MM.1S (cell line): ENCODE results near the gene AGBL1.

Experiments used
- DNase-seq: peaks from one replicate; pipeline ENCODE4 v3.0.0-alpha.2; 2015
- H2AFZ ChIP-seq: fragments of 300-600 bp; sonication (generic); 2 replicates; pipeline ENCODE4 v1.6.0; 2016; ENCODE audit warnings: antibody characterized with exemption, low read length
- H3F3A ChIP-seq: fragments of 300-600 bp; sonication (generic); 2 replicates; pipeline ENCODE4 v1.6.1; 2016; ENCODE audit warnings: mild to moderate bottlenecking, antibody characterized with exemption, low read length, moderate library complexity, mixed read lengths; ENCODE audit not compliant: insufficient read depth
- H3K27ac ChIP-seq: fragments of 300-600 bp; sonication (generic); 2 replicates; pipeline ENCODE4 v1.5.1; 2016; ENCODE audit warnings: mild to moderate bottlenecking, low read length
- H3K27me3 ChIP-seq: fragments of 300-600 bp; sonication (generic); replicated peaks from 2 replicates; pipeline ENCODE4 v1.6.0; 2016; ENCODE audit warnings: low read length; ENCODE audit not compliant: insufficient read depth
- H3K36me3 ChIP-seq: fragments of 300-600 bp; sonication (generic); replicated peaks from 2 replicates; pipeline ENCODE4 v1.6.1; 2016; ENCODE audit warnings: mild to moderate bottlenecking, low read length, mixed read lengths; ENCODE audit not compliant: insufficient read depth
- H3K4me1 ChIP-seq: fragments of 300-600 bp; sonication (generic); 2 replicates; pipeline ENCODE4 v1.6.1; 2016; ENCODE audit warnings: low read length, mixed read lengths
- H3K4me2 ChIP-seq: fragments of 300-600 bp; sonication (generic); 2 replicates; pipeline ENCODE4 v1.6.0; 2016; ENCODE audit warnings: low read depth, low read length
- H3K4me3 ChIP-seq: fragments of 300-600 bp; sonication (generic); 2 replicates; pipeline ENCODE4 v1.5.1; 2016; ENCODE audit warnings: low read length, mixed read lengths
- H3K79me2 ChIP-seq: fragments of 300-600 bp; sonication (generic); 2 replicates; pipeline ENCODE4 v1.6.1; 2016; ENCODE audit warnings: mixed run types, low read length, mixed read lengths
- H3K9ac ChIP-seq: fragments of 300-600 bp; sonication (generic); 2 replicates; pipeline ENCODE4 v1.6.1; 2016; ENCODE audit warnings: low read length, mixed read lengths
- H3K9me2 ChIP-seq: fragments of 300-600 bp; sonication (generic); replicated peaks from 2 replicates; pipeline ENCODE4 v1.6.1; 2016; ENCODE audit warnings: mild to moderate bottlenecking, low read length, mixed read lengths; ENCODE audit not compliant: insufficient read depth
- H3K9me3 ChIP-seq: fragments of 300-600 bp; sonication (generic); replicated peaks from 2 replicates; pipeline ENCODE4 v1.6.1; 2016; ENCODE audit warnings: mild to moderate bottlenecking, low read length, mixed read lengths; ENCODE audit not compliant: insufficient read depth
- H4K20me1 ChIP-seq: fragments of 300-600 bp; sonication (generic); 2 replicates; pipeline ENCODE4 v1.6.1; 2016; ENCODE audit warnings: mild to moderate bottlenecking, low read length, moderate library complexity, mixed read lengths; ENCODE audit not compliant: insufficient read depth
- EZH2 ChIP-seq: fragments of 300-600 bp; sonication (generic); optimal IDR thresholded peaks from 2 replicates; pipeline ENCODE3; 2017; ENCODE audit warnings: low read depth, mild to moderate bottlenecking, antibody characterized with exemption, low read length, mixed read lengths
- EZH2phosphoT487 ChIP-seq: fragments of 300-600 bp; sonication (generic); IDR thresholded peaks from 2 replicates; pipeline ENCODE4 v1.6.1; 2018; ENCODE audit warnings: antibody characterized with exemption, low read length
- TF ChIP-seq, protein P1 (sequence below): fragments of 300-600 bp; sonication (generic); IDR thresholded peaks from 2 replicates; pipeline ENCODE4 v1.5.1; 2016; ENCODE audit warnings: antibody characterized with exemption, low read length, mixed read lengths

The AGBL1 gene

DNA sequence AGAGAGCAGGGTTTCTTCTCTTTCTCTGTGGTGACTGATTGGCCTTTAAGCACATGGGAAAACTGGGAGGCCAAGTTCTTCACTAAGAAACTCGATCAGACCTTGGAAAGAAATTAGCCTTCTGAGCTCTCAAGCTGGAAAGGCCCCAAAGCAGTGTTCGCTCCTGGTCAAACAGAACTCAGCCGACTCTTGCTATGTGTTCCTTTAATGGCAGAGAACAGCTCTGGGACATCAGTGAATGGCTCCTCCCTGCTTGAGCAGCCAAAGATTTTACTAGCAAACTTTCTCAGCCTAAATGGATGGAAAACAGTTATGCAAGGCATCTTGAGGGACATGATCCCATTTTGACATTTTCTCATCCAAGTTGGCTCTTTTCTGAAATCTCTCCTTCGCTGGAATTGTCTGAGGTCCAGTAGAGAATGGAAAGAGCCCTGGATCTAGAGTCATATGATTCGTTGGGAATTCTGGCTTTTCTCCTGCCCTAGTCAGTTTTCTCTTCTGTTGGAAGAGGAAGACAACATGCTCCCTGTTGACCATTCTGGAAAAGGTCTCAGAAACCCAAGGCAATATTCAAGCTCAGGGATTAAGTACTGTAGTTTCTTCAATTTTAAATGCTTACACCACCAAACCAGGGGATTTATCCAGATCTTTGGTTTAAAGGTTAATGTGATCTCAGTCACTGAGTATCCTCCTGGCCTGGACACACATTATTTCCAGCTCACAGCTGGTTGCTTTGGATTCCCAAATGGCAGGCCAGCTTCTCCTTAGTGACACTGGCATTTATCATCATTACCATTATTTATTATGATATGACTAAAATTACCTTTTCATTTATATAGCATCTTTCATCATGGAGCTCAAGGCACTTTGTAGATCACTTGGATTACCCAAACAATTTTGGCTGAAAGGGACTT, 319.6 kb downstream of the AGBL1 start:
- Histone ChIP-seq H3K4me2 (no peak overlapping the region), H3K9me2 (no peaks in the 10 kb centered on the region), H3K36me3 (no peaks in the 10 kb centered on the region), H3K9ac (no peak overlapping the region), H3K27ac (no peak overlapping the region), H4K20me1 (no peaks in the 10 kb centered on the region), H3K9me3 (no peaks in the 10 kb centered on the region), H3F3A (no peaks in the 10 kb centered on the region), H3K4me1 (no peaks in the 10 kb centered on the region), H3K79me2 (no peaks in the 10 kb centered on the region), H3K27me3 (no peaks in the 10 kb centered on the region), H3K4me3 (no peak overlapping the region), H2AFZ (no peak overlapping the region)
- TF ChIP-seq, protein P1, sequence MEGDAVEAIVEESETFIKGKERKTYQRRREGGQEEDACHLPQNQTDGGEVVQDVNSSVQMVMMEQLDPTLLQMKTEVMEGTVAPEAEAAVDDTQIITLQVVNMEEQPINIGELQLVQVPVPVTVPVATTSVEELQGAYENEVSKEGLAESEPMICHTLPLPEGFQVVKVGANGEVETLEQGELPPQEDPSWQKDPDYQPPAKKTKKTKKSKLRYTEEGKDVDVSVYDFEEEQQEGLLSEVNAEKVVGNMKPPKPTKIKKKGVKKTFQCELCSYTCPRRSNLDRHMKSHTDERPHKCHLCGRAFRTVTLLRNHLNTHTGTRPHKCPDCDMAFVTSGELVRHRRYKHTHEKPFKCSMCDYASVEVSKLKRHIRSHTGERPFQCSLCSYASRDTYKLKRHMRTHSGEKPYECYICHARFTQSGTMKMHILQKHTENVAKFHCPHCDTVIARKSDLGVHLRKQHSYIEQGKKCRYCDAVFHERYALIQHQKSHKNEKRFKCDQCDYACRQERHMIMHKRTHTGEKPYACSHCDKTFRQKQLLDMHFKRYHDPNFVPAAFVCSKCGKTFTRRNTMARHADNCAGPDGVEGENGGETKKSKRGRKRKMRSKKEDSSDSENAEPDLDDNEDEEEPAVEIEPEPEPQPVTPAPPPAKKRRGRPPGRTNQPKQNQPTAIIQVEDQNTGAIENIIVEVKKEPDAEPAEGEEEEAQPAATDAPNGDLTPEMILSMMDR: no peak
- TF ChIP-seq EZH2phosphoT487 (no peak), EZH2 (no peak)
- DNase-seq: no peak

DNA sequence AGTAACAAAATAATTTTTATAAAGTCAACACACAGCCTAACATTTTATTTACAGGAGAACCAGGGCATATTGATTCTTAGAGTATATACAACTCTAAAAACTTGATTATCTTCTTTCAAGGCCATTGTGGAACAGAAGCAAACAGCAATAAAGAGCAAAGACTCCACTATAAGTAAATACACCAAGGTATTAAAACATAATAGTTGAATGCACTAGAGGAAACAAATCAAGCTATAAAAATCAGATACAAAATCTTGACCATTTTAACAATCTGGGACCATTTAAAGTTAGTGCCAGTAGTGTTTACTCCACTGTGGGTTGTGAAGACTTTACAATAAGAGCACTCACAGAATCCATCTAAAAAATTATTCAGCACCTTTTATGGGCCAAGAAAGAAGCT, 323.6 kb downstream of the AGBL1 start:
- no peak overlapping the region for H3K27ac ChIP-seq
- H3K9ac ChIP-seq: no peak overlapping the region
- no peaks in the 10 kb centered on the region for H3K9me3 ChIP-seq
- H3K27me3 ChIP-seq: no peaks in the 10 kb centered on the region
- no peak for DNase-seq
- H3K4me1 ChIP-seq: no peaks in the 10 kb centered on the region
- no peaks in the 10 kb centered on the region for H3K79me2 ChIP-seq
- no peaks in the 10 kb centered on the region for H4K20me1 ChIP-seq
- H3K9me2 ChIP-seq: no peaks in the 10 kb centered on the region
- TF ChIP-seq EZH2: no peak
- TF ChIP-seq, protein P1: no peak
- TF ChIP-seq EZH2phosphoT487: no peak
- H3F3A ChIP-seq: no peaks in the 10 kb centered on the region
- H3K4me3 ChIP-seq: no peak overlapping the region
- no peak overlapping the region for H3K4me2 ChIP-seq
- no peak overlapping the region for H2AFZ ChIP-seq
- H3K36me3 ChIP-seq: no peaks in the 10 kb centered on the region

DNA sequence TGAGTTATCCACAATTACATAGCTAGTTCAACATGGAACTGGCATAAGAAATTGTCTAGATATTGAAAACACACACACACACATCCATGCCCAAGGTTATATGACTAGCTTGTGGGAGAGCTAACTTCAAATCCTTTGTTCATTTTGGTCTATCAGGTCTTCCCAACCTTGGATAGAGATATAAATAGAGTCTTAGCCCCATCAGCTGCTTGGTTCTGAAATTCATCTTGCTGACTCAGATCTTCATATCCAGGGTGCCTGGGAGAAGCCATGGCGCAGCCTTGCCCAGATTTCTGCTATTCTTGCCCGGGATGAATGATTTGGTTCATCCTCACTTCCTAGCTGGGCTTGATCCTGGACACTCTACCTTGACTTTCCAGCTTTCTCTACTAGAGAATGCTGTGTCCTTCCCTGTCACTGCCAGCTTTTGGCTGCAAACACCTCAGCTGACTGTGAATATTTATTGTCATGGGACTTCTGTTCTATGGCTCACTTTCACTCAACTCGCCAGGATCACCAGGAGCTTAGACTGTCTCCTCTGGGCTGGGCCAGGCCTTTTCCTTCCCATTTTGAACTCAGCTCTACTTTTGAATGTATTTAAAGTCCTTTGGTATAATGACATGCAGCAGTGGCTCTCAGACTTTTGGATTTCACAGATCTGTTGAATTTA, 324.4 kb downstream of the AGBL1 start:
- Histone ChIP-seq H3K9me3 (no peaks in the 10 kb centered on the region), H3K4me1 (no peaks in the 10 kb centered on the region), H4K20me1 (no peaks in the 10 kb centered on the region), H3K36me3 (no peaks in the 10 kb centered on the region), H3K4me2 (no peak overlapping the region), H3K4me3 (no peak overlapping the region), H3K9ac (no peak overlapping the region), H3K27ac (no peak overlapping the region), H3F3A (no peaks in the 10 kb centered on the region), H3K9me2 (no peaks in the 10 kb centered on the region), H3K27me3 (no peaks in the 10 kb centered on the region), H2AFZ (no peak overlapping the region), H3K79me2 (no peaks in the 10 kb centered on the region)
- no peak for TF ChIP-seq EZH2
- no peak for TF ChIP-seq EZH2phosphoT487
- TF ChIP-seq, protein P1: no peak
- DNase-seq: no peak
